NCI-H1092 treated with DMSO at 0.1 percent for 48 hours (cell line): Measurements from ENCODE around the gene STAG1.
A peak's percentile ranks its signal among the peaks of the same experiment; 100 is the strongest.
"Not testable (repeated sequence)": the region's sequence is repeated elsewhere in the genome, so short reads cannot be mapped to it uniquely, and the experiment has no call there.

Experiments
- DNase-seq: peaks from one replicate; lab custom pipeline; 2025; lab: John Stamatoyannopoulos, UW

STAG1 gene

DNA sequence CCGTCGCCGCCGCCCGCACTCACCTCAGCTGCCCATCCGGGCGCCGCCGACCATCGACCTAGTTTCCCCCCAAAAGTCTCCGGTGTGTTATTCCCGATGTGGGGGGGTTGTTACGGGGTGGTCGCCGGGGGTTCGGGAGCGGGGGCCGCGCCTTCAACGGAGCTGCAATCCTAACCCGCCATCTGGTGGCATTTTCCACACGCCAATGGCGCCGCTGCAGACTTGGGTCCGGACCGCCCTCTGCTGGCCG, at the start of gene STAG1:
Gene STAG1 (minus strand): TSS at position 207 of the 250 bp plus-strand sequence. CDS start 121,480 bp downstream, outside the sequence.
- DNase-seq, result no peak

DNA sequence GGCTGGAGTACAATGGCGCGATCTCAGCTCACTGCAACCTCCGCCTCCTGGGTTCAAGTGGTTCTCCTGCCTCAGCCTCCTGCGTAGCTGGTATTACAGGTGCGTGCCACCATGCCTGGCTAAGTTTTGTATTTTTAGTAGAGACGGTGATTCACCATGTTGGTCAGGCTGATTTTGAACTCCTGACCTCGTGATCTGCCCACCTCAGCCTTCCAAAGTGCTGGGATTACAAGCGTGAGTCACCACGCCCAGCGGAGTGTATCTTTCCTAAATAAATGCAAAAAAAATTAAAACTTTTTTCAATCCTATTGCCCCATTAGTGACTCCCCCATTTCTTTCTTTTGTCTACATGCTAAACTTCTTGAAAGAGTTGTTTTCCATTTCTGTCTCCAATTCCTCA, 49.0 kb upstream of the STAG1 start:
- not testable (repeated sequence) for DNase-seq

DNA sequence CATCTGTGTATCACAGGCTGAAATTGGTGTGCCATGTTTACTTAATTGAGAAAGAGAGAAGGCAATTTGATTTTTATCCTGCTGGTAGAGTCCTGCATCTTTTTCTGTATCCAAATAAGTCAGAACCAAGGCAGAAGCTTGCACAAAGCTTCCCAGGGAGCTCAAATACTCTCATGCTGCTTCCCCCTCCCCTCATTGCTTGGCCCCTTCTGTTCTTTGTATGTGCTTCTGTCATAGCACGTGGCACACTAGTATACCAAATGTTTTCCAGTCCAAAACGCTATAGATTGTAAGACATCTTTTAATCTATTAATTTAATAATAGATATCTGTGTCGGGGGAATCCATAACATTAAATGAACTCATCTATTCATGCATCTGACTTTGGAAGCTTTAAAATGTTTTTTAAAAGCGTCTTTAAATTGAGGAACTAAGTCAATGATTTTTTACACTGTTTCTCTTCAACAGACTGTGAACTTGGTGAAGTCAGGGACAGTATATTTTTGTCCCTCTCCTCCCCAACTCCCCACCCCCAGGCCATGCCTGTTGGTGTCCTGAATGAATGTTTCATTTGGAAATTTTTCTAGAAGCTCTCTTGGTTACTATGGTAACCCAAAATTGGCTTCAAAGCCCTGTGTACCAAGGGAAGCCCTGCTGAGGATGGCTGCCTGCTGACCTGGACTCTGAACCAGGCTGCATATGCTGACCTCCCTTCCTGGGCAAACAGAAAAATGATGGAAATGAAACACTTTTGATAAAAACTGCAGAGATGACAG, 40.6 kb upstream of the STAG1 start:
- DNase-seq, result no peak

DNA sequence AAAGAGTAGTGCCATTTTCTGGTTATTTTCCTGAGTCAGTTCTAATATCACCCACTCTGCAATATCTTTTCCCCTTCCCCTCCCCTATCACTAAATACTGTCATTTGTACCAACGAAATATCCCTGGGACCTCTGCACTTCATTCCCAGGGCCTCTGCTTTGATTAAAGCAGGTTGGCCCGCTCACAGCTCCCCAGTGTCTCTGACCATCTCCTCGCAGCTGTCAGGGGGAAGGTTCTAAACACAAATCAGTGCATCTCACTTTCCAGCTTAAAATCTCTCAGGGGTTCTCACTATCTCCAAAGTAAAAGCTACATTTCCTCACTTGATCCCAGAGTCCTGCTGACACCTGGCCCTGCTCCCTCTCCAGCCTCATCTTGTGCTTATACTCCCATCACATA, 38.6 kb upstream of the STAG1 start:
- no peak for DNase-seq

DNA sequence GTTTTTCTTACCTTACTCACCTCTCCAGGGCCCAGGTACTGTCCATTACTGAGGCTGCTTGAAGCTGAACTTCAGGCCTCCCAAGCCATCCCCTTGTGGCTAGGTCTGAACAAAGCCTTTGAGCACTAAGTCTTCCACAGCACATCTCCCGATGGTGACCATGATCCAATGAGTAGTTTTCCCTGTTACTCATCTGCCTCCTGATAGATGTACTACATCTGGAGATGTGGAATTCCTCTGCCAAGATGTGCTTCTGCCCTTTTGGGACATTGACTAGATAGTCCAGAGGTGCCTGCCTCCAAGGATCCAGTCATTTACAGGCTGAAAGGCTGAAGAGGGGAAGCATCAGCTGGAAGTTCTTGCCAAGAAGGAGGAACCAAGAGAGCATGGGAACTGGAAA, 37.8 kb upstream of the STAG1 start:
- DNase-seq, result no peak

DNA sequence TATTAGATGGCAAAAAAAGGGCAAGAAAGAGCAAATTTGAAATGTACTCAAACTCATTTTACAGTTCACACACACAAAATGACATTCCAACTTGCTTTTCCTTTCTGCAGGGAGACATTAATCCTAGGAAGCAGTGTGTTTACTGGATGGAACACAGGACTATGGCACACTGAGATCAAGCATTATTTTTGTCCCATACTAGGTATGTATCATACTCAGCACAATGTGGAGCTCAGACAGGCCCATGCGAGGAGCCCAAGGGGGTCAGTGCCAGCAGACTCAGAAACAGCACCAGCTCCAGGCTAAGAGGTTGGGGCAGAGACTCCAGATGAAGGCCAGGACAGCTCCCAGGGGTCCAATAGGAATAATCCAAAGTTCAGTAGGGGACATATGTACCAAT, 36.0 kb upstream of the STAG1 start:
- DNase-seq, result no peak

DNA sequence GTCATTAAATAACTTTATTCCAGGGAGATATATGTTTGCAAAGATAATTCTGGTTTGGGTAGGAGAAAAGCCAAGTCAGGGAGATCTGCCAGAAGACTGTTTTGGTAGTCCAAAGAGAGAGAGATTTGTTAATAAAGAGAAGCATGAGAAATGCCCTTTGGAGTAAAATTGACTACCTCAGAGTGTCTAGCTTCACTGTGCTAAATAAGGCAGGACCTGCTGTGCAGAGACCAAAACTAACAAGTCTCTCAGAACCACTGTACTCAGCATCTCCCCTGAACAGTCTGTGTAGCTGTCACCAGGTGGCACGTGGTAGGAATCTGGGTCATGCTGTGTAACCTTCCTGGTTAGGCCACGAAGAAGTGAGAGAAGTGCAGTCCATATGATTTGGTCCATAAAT, 35.2 kb upstream of the STAG1 start:
- DNase-seq, result no peak

DNA sequence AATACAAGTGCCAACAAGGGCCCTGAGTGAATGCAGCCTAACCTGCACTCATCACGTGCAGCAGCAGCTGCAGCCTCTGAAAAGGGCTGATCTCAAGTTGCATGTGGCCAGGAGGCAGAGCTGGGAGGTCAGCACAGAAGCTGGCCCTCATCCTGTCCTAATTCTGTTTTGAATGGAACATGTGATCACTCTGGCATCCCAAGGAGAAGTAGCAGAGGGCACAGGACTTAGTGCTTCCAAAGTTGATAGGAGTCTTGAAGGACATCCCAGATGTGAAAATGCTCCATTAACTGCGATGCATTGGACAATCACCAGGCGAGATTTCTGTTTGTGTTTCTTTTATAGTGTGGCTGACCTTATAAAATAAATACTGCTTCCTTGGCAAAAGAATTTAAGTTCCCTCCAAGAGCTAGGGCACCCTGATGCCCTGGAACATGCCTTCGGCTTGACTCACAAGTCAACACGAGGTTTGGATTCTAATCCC, 31.6 kb upstream of the STAG1 start:
- DNase-seq, result no peak

DNA sequence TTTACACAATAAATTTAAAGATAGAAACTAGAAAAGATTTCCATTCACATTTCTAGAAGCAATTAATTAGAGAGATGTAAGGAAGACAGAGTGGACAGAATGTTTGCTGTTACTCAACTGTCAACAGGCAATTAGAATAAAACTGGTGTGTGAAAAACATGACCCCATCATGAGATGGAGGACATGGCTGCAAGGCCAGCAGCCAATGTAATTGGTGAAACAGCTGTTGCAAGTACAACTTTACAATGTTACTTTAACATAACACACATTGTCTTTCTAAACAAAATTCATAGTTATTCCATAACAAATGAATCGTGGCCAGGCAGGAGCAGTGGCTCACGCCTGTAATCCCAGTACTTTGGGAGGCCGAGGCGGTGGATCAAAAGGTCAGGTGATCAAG, 28.6 kb upstream of the STAG1 start:
- no peak for DNase-seq

DNA sequence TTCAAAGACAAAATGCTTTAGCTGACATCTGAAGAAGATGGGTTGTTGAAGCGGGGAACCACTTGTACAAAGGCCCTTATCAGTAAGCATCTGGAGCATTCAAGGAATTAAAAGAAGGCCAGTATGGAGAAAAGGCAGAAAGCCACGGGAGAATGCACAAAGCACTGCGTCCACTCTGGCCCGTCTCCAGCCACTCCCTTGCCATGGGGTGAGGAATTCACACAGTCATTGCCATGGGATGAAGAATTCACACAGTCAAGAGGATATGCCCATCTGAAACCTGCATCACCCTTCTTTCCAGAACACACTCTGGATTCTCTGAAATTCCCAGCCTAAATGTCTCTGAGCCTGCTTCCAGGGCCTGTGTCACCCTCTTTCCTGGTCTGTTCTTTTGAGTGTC, 26.7 kb upstream of the STAG1 start:
- no peak for DNase-seq

DNA sequence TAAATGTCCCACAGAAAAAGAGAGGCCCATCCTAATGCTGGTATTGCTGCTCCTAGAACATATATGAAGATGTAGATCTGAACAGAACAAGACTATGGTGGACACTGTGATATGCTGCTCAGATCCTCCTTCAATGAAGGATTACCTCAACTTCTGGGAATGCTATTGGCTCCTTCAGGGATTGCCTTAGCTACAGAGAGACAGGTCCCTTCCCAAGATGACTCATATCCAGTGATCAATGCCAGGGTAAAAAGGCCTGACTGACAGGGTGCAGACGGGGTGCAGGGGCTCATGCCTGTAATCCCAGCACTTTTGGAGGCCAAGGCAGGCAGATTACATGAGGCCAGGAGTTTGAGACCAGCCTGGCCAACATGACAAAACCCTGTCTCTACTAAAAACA, 20.5 kb upstream of the STAG1 start:
- no peak for DNase-seq

DNA sequence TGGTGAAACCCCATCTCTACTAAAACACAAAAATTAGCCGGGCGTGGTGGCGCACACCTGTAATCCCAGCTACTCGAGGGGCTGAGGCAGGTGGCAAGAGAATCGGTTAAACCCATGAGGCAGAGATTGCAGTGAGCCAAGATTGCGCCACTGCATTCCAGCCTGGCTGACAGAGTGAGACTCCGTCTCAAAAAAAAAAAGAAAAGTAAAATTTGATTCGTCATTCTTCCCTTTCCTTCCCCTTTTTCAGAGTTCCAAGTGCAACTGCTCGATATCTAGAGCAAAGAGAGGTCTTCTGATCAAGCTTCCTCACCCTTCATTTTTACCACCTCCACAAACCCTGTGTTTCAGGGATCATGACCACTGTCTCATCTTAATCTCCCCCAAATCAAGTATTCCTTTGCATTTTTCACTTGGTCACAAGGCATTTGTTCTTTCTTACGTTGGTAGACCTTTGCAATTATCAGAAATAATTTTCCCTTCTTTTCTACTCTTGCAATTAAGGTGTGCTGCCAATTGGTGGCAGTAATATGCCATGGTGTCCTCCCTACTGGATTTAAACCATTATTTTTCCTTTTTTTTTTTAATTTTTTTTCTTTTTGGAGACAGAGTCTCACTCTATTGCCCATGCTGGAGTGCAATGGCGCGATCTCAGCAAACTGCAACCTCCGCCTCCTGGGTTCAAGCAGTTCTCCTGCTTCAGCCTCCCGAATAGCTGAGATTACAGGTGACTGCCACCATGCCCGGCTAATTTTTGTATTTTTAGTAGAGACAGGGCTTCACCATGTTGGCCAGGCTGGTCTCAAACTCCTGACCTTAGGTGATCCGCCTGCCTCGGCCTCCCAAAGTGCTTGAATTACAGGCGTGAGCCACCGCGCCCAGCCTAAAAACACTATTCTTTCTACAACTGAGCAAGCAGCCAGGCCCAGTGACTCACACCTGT, 6.3 kb upstream of the STAG1 start:
- not testable (repeated sequence) for DNase-seq

DNA sequence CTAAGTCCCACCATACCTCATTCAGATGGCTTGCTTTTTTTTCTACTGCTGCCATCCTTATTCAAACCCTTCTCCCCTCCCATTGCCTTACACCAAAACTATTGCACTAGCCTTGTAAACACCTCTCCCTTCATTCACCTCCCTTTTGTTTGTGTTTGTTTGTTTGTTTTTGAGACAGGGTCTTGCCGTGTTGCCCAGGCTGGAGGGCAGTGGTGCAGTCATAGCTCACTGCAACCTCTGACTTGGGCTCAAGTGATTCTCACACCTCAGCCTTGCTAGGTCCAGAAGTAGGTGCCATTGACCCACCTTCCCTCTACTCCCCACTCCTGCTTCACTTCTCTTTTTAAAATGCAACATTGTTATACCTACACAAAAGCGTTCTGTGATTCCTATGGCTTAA, 3.0 kb upstream of the STAG1 start:
- DNase-seq, result no peak

DNA sequence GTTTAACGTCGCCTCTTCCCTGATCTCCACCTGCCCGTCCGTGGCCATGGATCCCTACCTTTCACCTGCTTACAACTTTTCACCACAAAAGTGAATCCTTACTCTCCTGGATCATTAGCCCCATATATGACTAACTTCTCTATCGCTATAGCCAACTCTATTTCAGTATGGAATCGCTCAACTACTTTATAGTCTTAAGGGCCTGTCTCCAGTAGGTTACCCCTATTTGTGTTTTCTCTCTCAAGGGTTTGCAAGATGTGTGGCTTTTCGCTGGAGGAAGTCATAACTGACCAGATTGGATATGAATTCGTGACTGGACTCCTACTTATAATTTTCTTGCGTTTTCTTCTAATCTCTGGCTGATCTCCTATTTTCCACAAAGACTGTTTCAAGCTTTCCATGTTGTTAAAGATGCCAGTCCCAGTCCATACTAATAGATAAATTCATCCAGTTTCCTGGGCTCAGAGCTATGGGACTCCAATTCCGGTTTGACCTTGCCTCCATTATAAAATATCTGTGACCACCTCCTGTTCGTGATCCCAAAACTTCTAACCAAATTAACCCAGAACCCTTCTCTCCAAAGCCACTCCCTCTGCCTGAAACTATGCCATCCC, 1.3 kb upstream of the STAG1 start:
- DNase-seq, result no peak

DNA sequence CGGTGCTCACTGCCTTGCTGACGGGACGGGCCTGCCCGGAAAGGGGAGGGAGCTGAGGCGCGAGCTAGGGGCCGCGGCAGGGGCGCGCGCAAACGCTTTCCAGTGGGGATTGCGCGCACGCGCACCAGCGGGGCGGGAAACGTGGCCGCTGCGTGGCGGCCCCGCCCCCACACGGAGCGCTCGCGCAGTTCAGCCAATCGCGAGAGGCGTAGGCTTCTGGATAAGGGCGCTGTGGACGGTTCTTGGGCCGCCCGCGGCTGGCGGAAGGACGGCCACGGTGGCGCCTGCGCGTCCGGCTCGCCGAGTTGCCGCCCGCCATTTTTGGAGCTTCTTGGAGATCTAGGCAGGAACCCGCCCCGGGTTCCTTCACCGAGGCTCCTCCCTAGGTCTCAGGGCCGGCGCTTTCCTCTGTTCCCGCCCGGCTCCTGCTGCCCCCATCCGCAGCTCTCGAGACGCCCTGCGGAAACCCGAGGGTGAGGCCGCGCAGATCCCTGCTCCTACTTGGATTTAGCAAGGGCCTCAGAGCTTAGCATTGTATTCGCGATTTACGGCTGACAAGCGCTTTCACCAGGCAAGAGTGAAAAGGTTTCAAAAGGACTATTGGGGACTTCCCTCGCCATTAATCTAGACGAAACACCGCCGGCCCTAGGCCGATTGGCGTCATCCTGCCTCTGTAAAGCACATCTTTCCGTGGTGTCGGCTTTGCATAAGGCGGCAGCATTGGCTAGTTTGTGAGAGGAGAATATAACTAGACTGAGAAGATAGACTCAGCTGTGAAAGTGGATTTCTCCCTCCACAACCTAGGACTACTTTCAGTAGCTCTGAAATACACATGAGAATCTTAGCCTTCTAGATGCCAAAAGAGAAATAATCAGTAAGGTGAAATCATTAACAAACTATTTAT, 496 bp upstream of the STAG1 start:
- peak; percentile 98 for DNase-seq

DNA sequence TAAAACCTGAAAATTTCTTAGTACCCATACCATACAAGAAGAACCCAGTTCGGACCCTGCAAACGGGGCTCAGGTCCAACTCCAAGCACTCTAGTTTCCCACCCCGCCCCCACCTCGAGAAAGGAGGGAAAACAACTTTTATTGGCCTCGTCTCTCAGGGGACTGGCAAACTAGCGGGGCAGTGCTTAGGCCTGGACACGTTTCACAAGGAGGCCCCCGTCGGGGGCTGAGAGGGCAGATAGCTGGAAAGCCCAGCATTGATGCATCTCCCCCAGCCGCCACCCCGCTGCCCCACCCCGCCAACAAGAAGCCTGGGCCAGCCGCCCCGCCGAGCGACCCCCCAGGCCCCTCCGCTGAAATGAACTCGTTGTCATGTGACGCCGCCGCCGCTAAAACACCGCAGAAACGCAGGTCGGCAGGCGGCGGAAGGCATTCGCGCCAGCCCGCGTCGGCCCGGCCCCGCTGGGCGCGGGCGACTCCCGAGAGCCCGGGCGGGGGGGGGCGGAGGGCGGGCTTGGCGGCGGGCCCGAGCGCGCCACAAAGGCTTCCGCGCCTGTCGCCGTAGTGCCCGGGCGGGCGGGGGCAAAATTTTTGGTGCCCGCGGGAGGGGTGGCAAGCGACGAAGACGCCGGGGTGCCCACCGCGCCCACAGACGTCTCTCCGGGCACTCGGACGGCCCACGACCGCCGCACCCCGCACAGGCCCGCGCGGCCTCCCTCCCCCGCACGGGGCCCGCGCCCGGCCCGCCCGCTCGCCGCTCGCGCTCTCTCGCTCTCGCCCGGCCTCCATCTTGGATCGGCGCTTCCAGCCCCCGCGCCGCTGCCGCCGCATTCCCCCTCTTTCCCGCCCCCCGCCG, 634 bp downstream of the STAG1 start:
- peak; percentile 82 for DNase-seq

DNA sequence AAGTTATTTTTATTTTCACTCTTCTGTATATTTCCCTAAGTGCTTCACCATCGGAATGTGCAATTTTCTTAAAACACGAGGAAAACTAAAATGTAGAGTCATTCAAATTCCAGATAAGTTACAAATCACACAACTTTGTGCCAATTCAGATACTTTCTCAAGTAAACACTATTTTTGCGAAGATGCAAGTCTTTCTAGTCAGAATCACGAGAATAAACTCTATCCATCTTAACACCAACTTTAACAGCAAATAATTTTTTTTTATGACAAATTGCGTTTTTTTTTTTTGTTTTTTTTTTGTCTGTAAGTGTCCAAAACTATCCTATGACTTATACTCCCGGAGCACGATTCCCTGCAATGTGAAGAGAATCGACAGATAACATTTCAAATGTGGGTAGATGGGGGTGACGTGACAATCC, 1.3 kb downstream of the STAG1 start:
- DNase-seq, result no peak

DNA sequence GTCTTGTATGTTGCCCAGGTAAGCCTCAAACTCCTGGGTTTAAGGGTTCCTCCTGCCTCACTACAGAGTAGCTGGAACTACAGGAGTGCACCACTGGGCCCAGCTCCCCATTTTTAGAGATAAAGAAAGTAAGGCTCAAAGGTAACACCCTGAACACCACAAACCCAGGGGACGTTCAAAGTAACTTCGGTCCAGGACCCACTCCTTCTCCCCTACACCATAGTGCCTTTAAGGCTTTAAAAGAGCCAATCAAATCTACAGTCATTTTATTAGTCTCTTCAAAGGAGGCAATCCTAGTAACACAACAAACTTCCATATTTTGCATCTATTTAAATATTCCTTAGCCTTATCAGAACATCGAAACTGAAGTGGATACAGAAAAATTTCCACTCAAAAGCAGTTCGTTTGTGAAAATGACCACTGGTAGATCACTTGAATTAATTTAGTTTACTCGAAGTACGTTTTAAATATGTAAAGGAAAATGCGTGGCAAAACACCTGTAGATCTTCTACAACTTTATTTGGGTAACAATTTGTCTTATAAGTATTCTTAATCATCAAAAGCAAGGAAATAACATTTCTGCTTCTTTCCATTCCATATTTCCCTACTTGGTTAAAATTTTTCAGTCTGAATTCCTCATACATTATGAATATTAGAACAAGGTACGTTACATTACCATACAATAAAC, 1.8 kb downstream of the STAG1 start:
- DNase-seq, result no peak

DNA sequence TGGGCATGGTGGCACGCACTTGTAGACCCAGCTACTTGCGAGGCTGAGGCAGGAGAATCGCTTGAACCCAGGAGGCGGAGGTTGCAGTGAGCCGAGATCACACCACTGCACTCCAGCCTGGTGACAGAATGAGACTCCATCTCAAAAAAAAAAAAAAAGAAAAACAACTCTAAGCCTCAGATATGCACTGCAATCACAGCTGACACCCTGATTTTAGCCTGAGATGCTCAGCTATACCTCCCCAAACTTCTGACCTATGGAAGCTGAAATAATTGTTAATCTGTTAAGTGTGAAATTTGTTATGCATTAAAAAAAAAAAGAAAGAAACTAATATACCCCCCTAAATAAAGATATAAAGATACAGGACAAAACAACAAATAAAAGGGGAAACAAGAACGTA, 2.6 kb downstream of the STAG1 start:
- not testable (repeated sequence) for DNase-seq

DNA sequence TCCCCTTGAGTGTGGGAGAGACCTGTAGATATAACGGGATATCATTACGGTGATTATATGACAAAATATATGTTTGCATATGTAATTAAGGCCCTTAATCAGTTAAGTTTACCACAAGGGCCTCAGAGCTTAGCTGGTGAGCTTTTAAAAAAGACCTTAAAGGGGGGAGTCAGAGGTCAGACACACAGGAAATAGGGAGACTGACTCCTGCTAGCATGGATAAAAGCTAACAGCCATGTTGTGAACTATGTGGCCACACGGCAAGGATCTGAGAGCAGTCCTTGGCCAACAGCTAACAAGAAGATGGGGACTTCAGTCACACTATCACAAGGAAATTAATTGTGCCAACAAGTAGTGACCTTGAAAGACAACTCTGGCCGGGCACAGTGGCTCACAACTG, 3.1 kb downstream of the STAG1 start:
- no peak for DNase-seq
